H9 (cell line): ENCODE data around the gene CD300A. TPM values are rescaled to one million over a fixed set of nuclear protein-coding genes. Genes with fewer than 3 reads are reported as not detected.

Experiments used
- DNase-seq: peaks from one replicate; pipeline ENCODE4 v3.0.0-alpha.2; 2017
- H2AFZ ChIP-seq: one replicate; pipeline ENCODE4 v1.6.1; 2013; ENCODE audit warnings: mild to moderate bottlenecking, low read length, control low read depth, moderate library complexity
- H2AK5ac ChIP-seq: 2 replicates; pipeline ENCODE4 v1.6.1; 2013; ENCODE audit warnings: low read length, control low read depth, mixed read lengths; ENCODE audit not compliant: insufficient read length
- H2BK120ac ChIP-seq: one replicate; pipeline ENCODE4 v1.6.1; 2013; ENCODE audit warnings: low read depth, mild to moderate bottlenecking, low read length, control low read depth, inconsistent platforms; ENCODE audit not compliant: poor library complexity, severe bottlenecking
- H2BK12ac ChIP-seq: 2 replicates; pipeline ENCODE4 v1.6.1; 2013; ENCODE audit warnings: low read length, control low read depth, mixed read lengths, low read depth; ENCODE audit not compliant: insufficient read length
- H2BK15ac ChIP-seq: 2 replicates; pipeline ENCODE4 v1.6.1; 2013; ENCODE audit warnings: low read depth, low read length, control low read depth
- H2BK20ac ChIP-seq: one replicate; pipeline ENCODE4 v1.6.1; 2013; ENCODE audit warnings: low read depth, mild to moderate bottlenecking, low read length, control low read depth, inconsistent platforms; ENCODE audit not compliant: poor library complexity, severe bottlenecking
- H2BK5ac ChIP-seq: 2 replicates; pipeline ENCODE4 v1.6.1; 2013; ENCODE audit warnings: low read length, control low read depth, mixed read lengths; ENCODE audit not compliant: insufficient read length
- H3K14ac ChIP-seq: 2 replicates; pipeline ENCODE4 v1.6.1; 2013; ENCODE audit warnings: low read length, control low read depth; ENCODE audit not compliant: insufficient read depth
- H3K18ac ChIP-seq: 2 replicates; pipeline ENCODE4 v1.6.1; 2013; ENCODE audit warnings: low read depth, mild to moderate bottlenecking, mixed read lengths, low read length, control low read depth; ENCODE audit not compliant: insufficient read length
- H3K23ac ChIP-seq: 2 replicates; pipeline ENCODE4 v1.6.1; 2013; ENCODE audit warnings: low read length, control low read depth, mixed read lengths, low read depth; ENCODE audit not compliant: insufficient read length
- H3K23me2 ChIP-seq: 2 replicates; pipeline ENCODE4 v1.6.1; 2013; ENCODE audit warnings: low read depth, mild to moderate bottlenecking, mixed read lengths, low read length, control low read depth; ENCODE audit not compliant: insufficient read length, poor library complexity, severe bottlenecking
- H3K27ac ChIP-seq: 2 replicates; pipeline ENCODE4 v1.5.1; 2013; ENCODE audit warnings: low read length, control low read depth, mixed read lengths, low read depth; ENCODE audit not compliant: insufficient read length
- H3K27me3 ChIP-seq: 2 replicates; pipeline ENCODE4 v1.6.1; 2013; ENCODE audit warnings: low read length, control low read depth, inconsistent platforms; ENCODE audit not compliant: insufficient read depth
- H3K4ac ChIP-seq: 2 replicates; pipeline ENCODE4 v1.6.1; 2013; ENCODE audit warnings: low read depth, mild to moderate bottlenecking, control low read depth, inconsistent platforms, low read length, moderate library complexity
- H3K4me1 ChIP-seq: 2 replicates; pipeline ENCODE4 v1.6.1; 2013; ENCODE audit warnings: low read length, control low read depth, inconsistent platforms; ENCODE audit not compliant: insufficient read depth
- H3K4me2 ChIP-seq: 2 replicates; pipeline ENCODE4 v1.6.1; 2013; ENCODE audit warnings: low read length, control low read depth, mixed read lengths; ENCODE audit not compliant: insufficient read length, insufficient read depth
- H3K56ac ChIP-seq: 2 replicates; pipeline ENCODE4 v1.6.1; 2013; ENCODE audit warnings: low read depth, mild to moderate bottlenecking, mixed read lengths, low read length, control low read depth; ENCODE audit not compliant: insufficient read length
- H3K79me1 ChIP-seq: 2 replicates; pipeline ENCODE4 v1.6.1; 2013; ENCODE audit warnings: low read depth, mild to moderate bottlenecking, moderate library complexity, low read length, control low read depth, inconsistent platforms; ENCODE audit not compliant: insufficient read depth, poor library complexity, severe bottlenecking
- H3K79me2 ChIP-seq: 2 replicates; pipeline ENCODE4 v1.6.1; 2013; ENCODE audit warnings: low read length, control low read depth, inconsistent platforms; ENCODE audit not compliant: insufficient read depth
- H3K9ac ChIP-seq: 2 replicates; pipeline ENCODE4 v1.6.1; 2013; ENCODE audit warnings: low read length, control low read depth, mixed read lengths; ENCODE audit not compliant: insufficient read length; ENCODE audit errors: extremely low read depth
- H3K9me3 ChIP-seq: one replicate; pipeline ENCODE4 v1.6.1; 2013; ENCODE audit warnings: low read depth, low read length, inconsistent platforms; ENCODE audit not compliant: control insufficient read depth
- H3T11ph ChIP-seq: one replicate; pipeline ENCODE4 v1.6.1; 2013; ENCODE audit warnings: mild to moderate bottlenecking, low read length, control low read depth, inconsistent platforms
- H4K20me1 ChIP-seq: one replicate; pipeline ENCODE4 v1.6.1; 2013; ENCODE audit not compliant: control insufficient read depth, insufficient read length, insufficient read depth
- H4K5ac ChIP-seq: 2 replicates; pipeline ENCODE4 v1.6.1; 2013; ENCODE audit warnings: low read depth, mild to moderate bottlenecking, mixed read lengths, low read length, control low read depth; ENCODE audit not compliant: insufficient read length
- H4K8ac ChIP-seq: replicated peaks from 2 replicates; pipeline ENCODE4 v1.6.1; 2013; ENCODE audit warnings: low read length, control low read depth, mixed read lengths, low read depth; ENCODE audit not compliant: insufficient read length
- H4K91ac ChIP-seq: 2 replicates; pipeline ENCODE4 v1.6.1; 2013; ENCODE audit warnings: low read depth, mild to moderate bottlenecking, moderate library complexity, mixed read lengths, low read length, control low read depth; ENCODE audit not compliant: insufficient read length
- H3K27ac Mint-ChIP-seq, 3 experiments: 2 replicates in 2 of 3; 3 replicates in 1 of 3; pipeline ENCODE4 v1.8.0; 2020 to 2021; ENCODE audit warnings: mixed read lengths in 3 of 3, mild to moderate bottlenecking in 1 of 3, moderate library complexity in 1 of 3
- H3K27me3 Mint-ChIP-seq: 2 replicates; pipeline ENCODE4 v1.8.0; 2021; ENCODE audit warnings: low read depth, mild to moderate bottlenecking, moderate library complexity, mixed read lengths
- H3K36me3 Mint-ChIP-seq, 3 experiments: 2 replicates in 2 of 3; 3 replicates in 1 of 3; pipeline ENCODE4 v1.8.0; 2020 to 2021; ENCODE audit warnings: low read depth in 3 of 3, mixed read lengths in 3 of 3; ENCODE audit not compliant: insufficient read depth in 1 of 3
- H3K4me1 Mint-ChIP-seq, 2 experiments: 2 replicates each; pipeline ENCODE4 v1.8.0; 2020; ENCODE audit warnings: mixed read lengths in 2 of 2
- H3K4me3 Mint-ChIP-seq, 2 experiments: 2 replicates in 1 of 2; 3 replicates in 1 of 2; pipeline ENCODE4 v1.8.0; 2020 to 2021; ENCODE audit warnings: mild to moderate bottlenecking in 2 of 2, mixed read lengths in 2 of 2, moderate library complexity in 1 of 2
- H3K9me3 Mint-ChIP-seq, 2 experiments: 2 replicates in 1 of 2; 3 replicates in 1 of 2; pipeline ENCODE4 v1.8.0; 2020; ENCODE audit warnings: mild to moderate bottlenecking in 2 of 2, mixed read lengths in 2 of 2, moderate library complexity in 1 of 2
- WGBS: extraction: QIAGEN DNeasy Blood & Tissue Kit; methylation state at CpG from one replicate; pipeline ENCODE4 v1.1.7; 2013; ENCODE audit warnings: missing lambda C conversion rate, low lambda C conversion rate, mixed read lengths; ENCODE audit not compliant: insufficient read length; ENCODE audit errors: extremely low coverage; 5-methylcytosine and 5-hydroxymethylcytosine counted together
- total RNA-seq: library from RNA; stranded (reverse); gene quantifications from 2 replicates; pipeline ENCODE4 v1.2.1, GENCODE V29; 2021
- TF ChIP-seq, protein P1 (sequence below): fragments of 200-600 bp; sonication (generic); conservative IDR thresholded peaks from 3 replicates; pipeline ENCODE4 v1.8.0; 2021; ENCODE audit warnings: antibody characterized with exemption, mild to moderate bottlenecking

The CD300A gene
- total RNA-seq, 1 experiment from 2014 or later, result not detected

DNA sequence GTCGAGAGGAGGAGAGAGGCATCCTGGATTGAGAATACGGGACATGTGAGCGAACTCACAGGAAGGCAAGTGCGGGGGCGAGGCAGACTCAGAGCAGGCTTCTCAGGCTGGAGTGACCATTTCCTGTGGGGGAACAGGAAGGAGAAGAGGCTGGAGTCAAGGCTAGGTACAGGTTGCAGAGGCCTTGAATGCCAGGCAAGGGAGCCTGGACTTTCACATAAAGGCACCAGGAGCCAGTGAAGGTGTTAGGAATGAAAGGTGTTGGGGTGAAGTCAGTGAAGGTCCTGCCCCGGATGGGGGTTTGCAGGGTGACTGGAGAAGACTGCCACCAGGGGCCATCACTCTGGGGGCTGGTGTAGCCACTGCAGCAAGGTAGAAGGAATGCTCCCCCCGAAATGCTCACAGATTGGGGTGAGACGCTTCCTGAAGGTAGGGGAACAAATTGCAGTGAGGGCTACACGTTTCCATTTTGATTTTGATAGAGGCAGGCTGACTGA, 39.8 kb upstream of the CD300A start:
- H3K23ac ChIP-seq, result no peak overlapping the region
- Mint-ChIP-seq H3K4me3 (peak overlapping the region in 1 of 2 experiments; percentile 41; a peak in 2 of 5 replicates), H3K27me3 (peaks cover 59% of the 10 kb centered on the region), H3K27ac (peak overlapping the region in 1 of 3 experiments; percentile 37; a peak in 3 of 7 replicates), H3K9me3 (peaks cover 3 to 6% of the 10 kb centered on the region in 2 experiments; a peak in 3 of 5 replicates), H3K36me3 (peaks cover 0 to 6% (median 0%) of the 10 kb centered on the region in 3 experiments; a peak in 1 of 7 replicates), H3K4me1 (peaks cover 24 to 36% of the 10 kb centered on the region in 2 experiments)
- H2BK120ac ChIP-seq, result no peak overlapping the region
- H2BK15ac ChIP-seq, result no peak overlapping the region
- TF ChIP-seq, protein P1, sequence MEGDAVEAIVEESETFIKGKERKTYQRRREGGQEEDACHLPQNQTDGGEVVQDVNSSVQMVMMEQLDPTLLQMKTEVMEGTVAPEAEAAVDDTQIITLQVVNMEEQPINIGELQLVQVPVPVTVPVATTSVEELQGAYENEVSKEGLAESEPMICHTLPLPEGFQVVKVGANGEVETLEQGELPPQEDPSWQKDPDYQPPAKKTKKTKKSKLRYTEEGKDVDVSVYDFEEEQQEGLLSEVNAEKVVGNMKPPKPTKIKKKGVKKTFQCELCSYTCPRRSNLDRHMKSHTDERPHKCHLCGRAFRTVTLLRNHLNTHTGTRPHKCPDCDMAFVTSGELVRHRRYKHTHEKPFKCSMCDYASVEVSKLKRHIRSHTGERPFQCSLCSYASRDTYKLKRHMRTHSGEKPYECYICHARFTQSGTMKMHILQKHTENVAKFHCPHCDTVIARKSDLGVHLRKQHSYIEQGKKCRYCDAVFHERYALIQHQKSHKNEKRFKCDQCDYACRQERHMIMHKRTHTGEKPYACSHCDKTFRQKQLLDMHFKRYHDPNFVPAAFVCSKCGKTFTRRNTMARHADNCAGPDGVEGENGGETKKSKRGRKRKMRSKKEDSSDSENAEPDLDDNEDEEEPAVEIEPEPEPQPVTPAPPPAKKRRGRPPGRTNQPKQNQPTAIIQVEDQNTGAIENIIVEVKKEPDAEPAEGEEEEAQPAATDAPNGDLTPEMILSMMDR, result no peak
- no peak overlapping the region for H3K9ac ChIP-seq
- no peak for DNase-seq
- H2AFZ ChIP-seq, result no peak overlapping the region
- no peak overlapping the region for H3K4me2 ChIP-seq
- H2AK5ac ChIP-seq, result no peak overlapping the region
- H4K20me1 ChIP-seq, result no peaks in the 10 kb centered on the region
- peaks cover 5% of the 10 kb centered on the region; the same call in 1 of the 2 replicates for H3K4me1 ChIP-seq
- H3K79me1 ChIP-seq, result no peaks in the 10 kb centered on the region
- H4K91ac ChIP-seq, result no peak overlapping the region
- no peak overlapping the region for H3T11ph ChIP-seq
- no CpG with 5 or more reads among the region's 9 CpGs for WGBS
- no peak overlapping the region for H4K8ac ChIP-seq
- H2BK5ac ChIP-seq, result no peak overlapping the region
- peaks cover 16% of the 10 kb centered on the region for H3K23me2 ChIP-seq
- no peaks in the 10 kb centered on the region for H3K9me3 ChIP-seq
- no peak overlapping the region for H3K56ac ChIP-seq
- no peak overlapping the region for H3K18ac ChIP-seq
- H3K14ac ChIP-seq, result no peak overlapping the region
- no peak overlapping the region for H2BK20ac ChIP-seq
- no peak overlapping the region for H3K4ac ChIP-seq
- H3K27me3 ChIP-seq, result no peaks in the 10 kb centered on the region; the same call in 1 of the 2 replicates
- no peak overlapping the region for H2BK12ac ChIP-seq
- no peaks in the 10 kb centered on the region for H3K79me2 ChIP-seq
- H4K5ac ChIP-seq, result no peak overlapping the region
- no peak overlapping the region for H3K27ac ChIP-seq
